Frontal cortex (tissue), 4 donors: ENCODE results near the gene MAFF. TPM values are rescaled to one million over a fixed set of nuclear protein-coding genes. Genes with fewer than 3 reads are reported as not detected.
"Not testable (repeated sequence)": the region's sequence is repeated elsewhere in the genome, so short reads cannot be mapped to it uniquely, and the experiment has no call there.

ENCODE experiments used
- DNase-seq, 2 donors: peaks; one replicate each; pipeline ENCODE4 v3.0.0; 2012; ENCODE audit warnings: low spot score in 2 of 2
- FAIRE-seq: peaks from 2 replicates; lab custom pipeline; 2012; peaks lifted over from hg19 to GRCh38; lab: Jason Lieb, UNC
- total RNA-seq: library from RNA; depleted of rRNA; stranded (reverse); fragments of >200 nt; gene quantifications from one replicate; pipeline ENCODE4 v1.2.3, GENCODE V29; 2014
- donor health status: control.
- donor health status: control.
- donor health status: control.

MAFF gene
- total RNA-seq, 1 donor from 2014 or later = 1.6 TPM

DNA sequence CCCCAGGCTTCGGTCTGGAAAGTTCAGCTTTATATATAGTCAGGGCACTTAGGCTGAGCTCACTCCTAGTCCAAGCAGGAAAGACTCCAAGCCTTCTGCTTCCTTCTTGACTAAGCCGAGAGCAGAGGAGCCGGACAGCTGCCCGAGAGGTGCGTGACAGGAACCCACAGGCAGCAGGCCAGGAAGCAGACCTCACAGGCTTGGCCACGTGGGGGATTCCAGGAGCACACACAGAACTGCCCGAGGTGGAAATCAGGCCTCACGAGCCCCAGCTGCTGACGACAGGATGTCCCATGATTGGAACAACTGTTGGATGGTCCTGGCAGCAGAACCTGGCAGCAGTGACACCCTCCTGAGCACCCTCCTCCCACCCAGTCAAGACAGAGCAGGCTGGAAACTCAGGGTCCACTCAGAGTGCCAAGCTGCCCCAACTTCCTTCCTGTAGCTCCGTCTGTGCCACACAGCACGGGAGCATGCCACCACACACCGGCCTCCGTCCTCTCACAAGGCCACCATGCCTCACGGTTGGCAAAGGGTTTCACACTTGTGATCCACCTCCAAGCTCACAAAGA is 25.5 kb upstream of the MAFF start:
- FAIRE-seq (no peak), DNase-seq (peak in 1 of 2 donors; percentile 34)

GRCh38 chr22:38177044-38177443 is 24.8 kb upstream of the MAFF start:
- no peak for DNase-seq

GRCh38 chr22:38177571-38177925 is 24.2 kb upstream of the MAFF start:
- not testable (repeated sequence) for DNase-seq, FAIRE-seq

More at GRCh38 chr22:38177044-38177443, 24.8 kb upstream of the MAFF start:
- FAIRE-seq = no peak

GRCh38 chr22:38177926-38178604 is 23.7 kb upstream of the MAFF start:
- DNase-seq = peak in 1 of 2 donors; percentile 43
- FAIRE-seq = no peak

DNA sequence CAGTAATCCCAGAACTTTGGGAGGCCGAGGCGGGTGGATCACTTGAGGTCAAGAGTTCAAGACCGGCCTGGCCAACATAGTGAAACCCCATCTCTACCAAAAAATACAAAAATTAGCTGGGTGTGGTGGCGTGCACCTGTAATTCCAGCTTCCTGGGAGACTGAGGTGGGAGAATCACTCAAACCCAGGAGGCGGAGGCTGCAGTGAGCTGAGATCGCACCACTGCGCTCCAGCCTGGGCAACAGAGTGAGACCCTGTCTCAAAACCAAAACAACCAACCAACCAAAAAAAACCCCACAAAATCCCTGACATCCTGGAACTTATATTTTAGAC is 23.2 kb upstream of the MAFF start:
- not testable (repeated sequence) for DNase-seq

GRCh38 chr22:38180841-38181452 is 20.8 kb upstream of the MAFF start:
- DNase-seq (no peak), FAIRE-seq (no peak)

More for the DNA sequence above, 23.2 kb upstream of the MAFF start:
- not testable (repeated sequence) for FAIRE-seq

GRCh38 chr22:38181453-38182200 is 20.2 kb upstream of the MAFF start, which contains the start of gene PLA2G6:
Gene PLA2G6, minus strand, starts transcription at chr22:38181830. Its CDS starts 12,404 bp downstream, at chr22:38169426.
- DNase-seq = peak; percentile 78 to 95
- peak; percentile 34 for FAIRE-seq

- DNase-seq = no peak
- FAIRE-seq = no peak
Observed at GRCh38 chr22:38184788-38185187, 17.0 kb upstream of the MAFF start.

DNA sequence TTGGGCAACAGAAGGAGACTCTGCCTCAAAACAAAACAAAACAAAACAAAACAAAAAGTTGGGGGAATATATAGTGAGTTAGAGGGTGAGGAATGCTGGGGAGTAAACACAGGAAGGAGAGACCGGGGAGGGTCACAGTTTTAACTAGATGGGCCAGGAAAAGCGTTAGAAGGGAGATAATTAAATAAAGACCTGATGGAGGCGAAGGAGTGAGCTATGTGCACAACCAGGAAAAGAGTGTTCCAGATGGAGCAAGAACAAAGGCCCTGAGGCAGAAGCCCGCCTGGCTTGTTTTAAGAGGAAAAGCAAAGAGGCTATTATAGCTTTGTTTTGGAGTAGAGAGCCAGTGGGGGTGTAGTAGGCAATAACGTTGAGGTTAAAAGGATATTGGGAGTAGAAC is 15.4 kb upstream of the MAFF start:
- FAIRE-seq = no peak
- no peak for DNase-seq

DNA sequence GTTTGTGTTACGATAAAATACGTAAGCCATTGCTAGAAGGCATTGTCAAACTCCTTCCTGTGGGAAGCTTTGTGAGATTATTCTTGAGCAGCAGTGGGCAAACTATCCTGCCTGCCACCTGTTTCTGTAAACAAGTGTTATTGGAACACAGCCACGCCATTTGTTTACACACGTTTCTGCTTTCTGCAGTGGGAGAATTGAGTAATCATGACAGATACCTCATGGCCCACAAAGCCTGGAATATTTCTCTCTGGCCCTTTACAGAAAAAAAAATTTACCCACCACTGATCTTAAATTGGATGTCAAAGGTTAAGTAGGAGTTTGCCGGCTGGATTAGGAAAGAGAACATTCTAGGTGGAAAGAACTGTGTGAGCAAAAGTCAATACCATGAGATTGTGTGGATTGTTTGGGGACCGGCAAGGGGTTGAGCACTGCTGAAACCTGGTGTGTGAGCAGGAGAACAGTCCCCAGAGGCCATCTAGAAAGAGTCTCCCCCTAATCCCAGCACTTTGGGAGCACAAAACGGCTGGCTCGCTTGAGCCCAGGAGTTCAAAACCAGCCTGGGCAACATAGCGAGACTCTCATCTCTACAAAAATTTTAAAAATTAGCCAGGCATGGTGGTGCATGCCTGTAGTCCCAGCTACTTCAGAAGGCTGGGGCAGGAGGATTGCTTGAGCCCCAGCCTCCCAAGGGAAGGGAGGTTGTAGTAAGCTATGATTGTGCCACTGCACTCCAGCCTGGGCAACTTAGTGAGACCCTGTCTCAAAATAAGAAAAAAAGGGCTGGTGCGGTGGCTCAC is 14.2 kb upstream of the MAFF start:
- no peak for FAIRE-seq
- no peak for DNase-seq

GRCh38 chr22:38189104-38189503 is 12.7 kb upstream of the MAFF start:
- no peak for FAIRE-seq

DNA sequence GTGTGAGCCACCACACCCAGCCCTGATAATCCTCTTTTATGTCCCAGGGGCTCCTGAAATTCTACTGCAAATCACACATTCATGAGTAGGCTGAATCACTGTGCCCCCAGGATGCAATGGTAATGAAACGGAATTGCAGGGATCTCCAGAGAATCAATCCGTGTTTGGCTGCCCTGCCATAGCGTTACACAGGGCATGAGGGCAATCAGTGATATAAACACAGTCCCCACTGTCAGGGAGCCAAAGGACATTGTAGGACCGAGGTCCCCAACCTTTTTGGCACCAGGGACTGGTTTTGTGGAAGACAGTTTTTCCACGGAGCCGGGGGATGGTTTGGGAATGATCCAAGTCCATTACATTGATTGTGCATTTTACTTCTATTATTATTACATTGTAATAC is 11.2 kb upstream of the MAFF start:
- DNase-seq = no peak

More at GRCh38 chr22:38189104-38189503, 12.7 kb upstream of the MAFF start:
- no peak for DNase-seq

GRCh38 chr22:38191055-38191454 is 10.7 kb upstream of the MAFF start:
- no peak for FAIRE-seq

More for the DNA sequence above, 11.2 kb upstream of the MAFF start:
- FAIRE-seq = no peak

DNA sequence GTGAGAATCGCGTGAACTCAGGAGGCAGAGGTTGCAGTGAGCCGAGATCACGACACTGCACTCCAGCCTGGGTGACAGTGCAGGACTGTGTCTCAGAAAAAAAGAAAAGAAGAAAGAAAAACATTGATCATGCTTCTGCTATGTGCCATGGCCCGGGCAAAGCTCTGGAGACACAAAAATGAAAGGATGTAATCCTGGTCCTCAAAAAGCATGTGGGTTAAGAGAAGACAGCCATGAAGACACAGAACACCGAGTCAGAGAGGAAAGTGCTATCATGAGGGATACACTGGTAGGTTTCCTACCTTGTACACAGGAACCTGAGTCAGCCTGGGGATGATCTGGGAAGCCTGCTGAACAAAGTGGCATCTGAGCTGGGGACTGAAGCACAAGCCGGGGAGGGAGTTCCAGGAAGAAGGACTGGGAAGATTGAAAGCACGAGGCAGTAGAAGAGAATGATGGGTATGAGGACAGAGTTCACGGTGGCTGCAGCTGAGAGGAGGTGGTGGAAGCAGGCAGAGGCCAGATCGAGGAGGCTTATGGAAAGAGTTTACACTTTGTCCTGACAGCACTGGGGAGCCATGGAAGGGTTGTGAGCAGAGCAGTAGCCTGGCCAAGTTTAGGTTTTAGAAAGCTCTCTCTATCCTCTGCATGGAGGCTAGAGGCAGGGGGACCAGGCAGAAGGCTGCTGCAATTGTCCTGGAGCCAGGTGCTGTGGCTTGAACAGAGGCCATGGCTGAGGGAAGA is 9.9 kb upstream of the MAFF start:
- no peak for FAIRE-seq

More at GRCh38 chr22:38191055-38191454, 10.7 kb upstream of the MAFF start:
- DNase-seq = no peak

DNA sequence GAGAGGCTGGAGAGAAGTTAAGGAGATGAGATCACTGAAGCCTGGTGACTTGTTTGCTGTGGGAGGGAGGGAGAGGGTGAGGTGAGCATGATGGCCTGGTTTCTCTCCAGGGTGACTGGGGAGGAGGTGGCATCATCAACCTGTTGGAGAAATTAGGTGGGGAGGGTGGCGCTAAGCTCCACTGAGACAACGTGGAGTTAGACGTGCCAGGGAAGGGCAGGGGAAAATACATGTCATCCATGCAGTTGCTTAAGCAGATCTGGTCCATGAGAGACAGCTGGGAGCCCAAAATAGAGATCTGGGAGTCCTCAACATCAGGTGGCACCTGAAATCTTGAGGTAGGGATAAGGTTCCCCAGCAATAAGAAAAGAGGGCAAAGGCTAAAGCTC is 9.3 kb upstream of the MAFF start:
- no peak for FAIRE-seq

More for the DNA sequence above, 9.9 kb upstream of the MAFF start:
- no peak for DNase-seq

GRCh38 chr22:38193580-38193979 is 8.2 kb upstream of the MAFF start:
- DNase-seq (no peak), FAIRE-seq (no peak)

More for the DNA sequence above, 9.3 kb upstream of the MAFF start:
- DNase-seq = no peak

GRCh38 chr22:38196791-38197419 is 4.9 kb upstream of the MAFF start:
- FAIRE-seq (no peak), DNase-seq (no peak)

GRCh38 chr22:38199826-38200559 is 1.8 kb upstream of the MAFF start:
- no peak for FAIRE-seq

More at GRCh38 chr22:38199826-38200559, 1.8 kb upstream of the MAFF start:
- no peak for DNase-seq
